Stomach (tissue), 9 donors: Measurements from ENCODE around the gene TRAPPC6A. TPM values are rescaled to one million over a fixed set of nuclear protein-coding genes. Genes with fewer than 3 reads are reported as not detected.

Experiments used
- DNase-seq, 2 donors: peaks; one replicate each; pipeline versions ENCODE4 v3.0.0 to v3.0.0-alpha.2; 2013 to 2019
- H3K27ac ChIP-seq, 5 donors: fragments of 200-600 bp in 4 of 5; sonication (generic) in 4 of 5; one replicate each; pipeline ENCODE4 v1.5.1; 2013 to 2019; ENCODE audit warnings: mild to moderate bottlenecking in 1 of 5, moderate library complexity in 1 of 5
- H3K27me3 ChIP-seq, 3 donors: fragments of 200-600 bp; sonication (generic); one replicate each; pipeline ENCODE4 v1.5.1; 2017 to 2019; ENCODE audit warnings: mixed run types in 1 of 3
- H3K36me3 ChIP-seq, 4 donors: fragments of 200-600 bp; sonication (generic); 1 replicate in 3 of 4; 2 replicates in 1 of 4; pipeline ENCODE4 v1.5.1; 2016 to 2019
- H3K4me1 ChIP-seq, 4 donors: fragments of 200-600 bp; sonication (generic); one replicate each; pipeline ENCODE4 v1.5.1; 2016 to 2019
- H3K4me3 ChIP-seq, 4 donors: fragments of 200-600 bp; sonication (generic) in 3 of 4; one replicate each; pipeline ENCODE4 v1.5.1; 2016 to 2019; ENCODE audit warnings: mild to moderate bottlenecking in 1 of 4
- H3K9me3 ChIP-seq, 4 donors: fragments of 200-600 bp; sonication (generic); one replicate each; pipeline ENCODE4 v1.5.1; 2016 to 2019
- EP300 ChIP-seq: sonication (generic); formaldehyde crosslinking; IDR thresholded peaks from one replicate; pipeline ENCODE4 v1.6.1; 2017; ENCODE audit warnings: antibody characterized with exemption
- POLR2A ChIP-seq, 4 donors: fragments of 450-650 bp; IDR thresholded peaks; one replicate each; pipeline ENCODE4 v1.6.1; 2016; ENCODE audit warnings: antibody characterized with exemption in 4 of 4, control low read depth in 2 of 4, mild to moderate bottlenecking in 1 of 4, moderate library complexity in 1 of 4
- POLR2AphosphoS5 ChIP-seq, 3 donors: sonication (generic); formaldehyde crosslinking; IDR thresholded peaks; one replicate each; pipeline ENCODE4 v1.6.1; 2016; ENCODE audit warnings: antibody characterized with exemption in 3 of 3
- WGBS, 5 donors: extraction: QIAGEN DNeasy Blood & Tissue Kit in 3 of 5; methylation state at CpG; one replicate each; pipeline versions ENCODE4 v1.1.5 to v1.1.7; 2013 to 2018; 5-methylcytosine and 5-hydroxymethylcytosine counted together
- intact Hi-C: fragments of 100-400 bp; cut with DNase I; formaldehyde crosslinking; loops from one replicate; pipeline ENCODE4 v1.15.1; 2023; ENCODE audit warnings: low total_unique reads
- polyA plus RNA-seq, 3 donors: library from polyadenylated mRNA; stranded (reverse); fragments of 200-250 nt; gene quantifications; one replicate each; pipeline ENCODE4 v1.2.3, GENCODE V29; 2013
- total RNA-seq, 5 donors: library from RNA; depleted of rRNA; stranded (reverse); fragments of >200 nt; gene quantifications; one replicate each; pipeline versions ENCODE4 v1.1.0 to v1.2.3, GENCODE V29; 2014 to 2016
- TF ChIP-seq, protein P1 (sequence below), 7 experiments: fragments of 450-650 bp in 4 of 7; fragments of 200-600 bp in 3 of 7; sonication (generic) in 3 of 7; IDR thresholded peaks; one replicate each; pipeline ENCODE4 v1.5.1; 2016 to 2019; ENCODE audit warnings: antibody characterized with exemption in 7 of 7, control low read depth in 2 of 7, mild to moderate bottlenecking in 1 of 7
- donor health status: healthy with polysubstance abuse.
- donor health status: Bipolar disorder and iron deficiency.
- donor health status: healthy.

TRAPPC6A gene
- total and polyA plus RNA-seq, 8 donors = 8.7 to 59.4 (median 40.7) TPM; not detected in 1

DNA sequence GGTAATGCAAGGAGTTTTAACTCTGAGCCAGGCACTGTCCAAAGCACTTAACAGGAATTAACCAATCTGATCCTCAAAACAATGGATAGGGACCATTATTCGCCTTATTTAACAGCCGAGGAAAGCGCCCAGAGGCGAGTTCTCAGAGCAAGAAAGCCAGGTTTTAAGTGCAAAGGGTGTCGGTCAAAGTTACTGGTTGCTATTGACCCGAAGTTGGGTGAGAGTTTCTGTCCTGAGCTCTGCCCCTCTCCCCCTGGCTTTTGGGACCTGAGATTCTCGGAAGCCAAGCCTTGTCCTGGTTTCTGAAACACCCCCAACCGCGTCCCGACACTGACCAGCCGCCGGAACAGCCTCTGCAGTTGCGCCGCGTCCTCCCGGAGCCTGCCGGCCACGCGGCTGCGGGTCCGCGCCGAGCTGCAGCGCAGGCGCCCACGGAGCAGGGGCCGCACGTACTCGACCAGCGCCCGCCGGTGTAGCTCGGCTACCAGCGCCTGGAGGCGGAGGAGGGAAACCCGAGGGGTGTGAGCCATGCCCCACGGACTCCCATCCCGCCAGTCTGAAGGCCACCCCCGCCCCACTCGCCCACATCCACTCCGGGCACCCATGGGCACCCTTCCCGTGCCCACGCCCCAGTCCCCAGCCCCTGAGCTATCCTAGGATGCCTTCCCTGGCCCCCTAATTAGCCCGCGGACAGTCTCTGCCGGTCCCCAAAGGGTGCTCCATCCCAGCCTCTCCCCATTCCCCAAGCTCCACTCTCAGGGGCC lies 39.3 kb upstream of the TRAPPC6A start:
- WGBS, 5 donors = 23 to 40% (median 28%) methylated on average over 21 to 46 of the region's 46 CpGs
- peak in 1 of 2 donors; percentile 48 for DNase-seq
- H3K36me3 ChIP-seq = no peaks in the 10 kb centered on the region
- peaks cover 0 to 25% (median 17%) of the 10 kb centered on the region in 4 donors for H3K4me1 ChIP-seq
- H3K27me3 ChIP-seq = peaks cover 0 to 82% (median 12%) of the 10 kb centered on the region in 3 donors
- no peak overlapping the region for H3K27ac ChIP-seq
- TF ChIP-seq POLR2AphosphoS5 (IDR thresholded peaks at IDR 0.05) = no peak
- TF ChIP-seq POLR2A (IDR thresholded peaks at IDR 0.05) = no peak
- TF ChIP-seq, protein P1, sequence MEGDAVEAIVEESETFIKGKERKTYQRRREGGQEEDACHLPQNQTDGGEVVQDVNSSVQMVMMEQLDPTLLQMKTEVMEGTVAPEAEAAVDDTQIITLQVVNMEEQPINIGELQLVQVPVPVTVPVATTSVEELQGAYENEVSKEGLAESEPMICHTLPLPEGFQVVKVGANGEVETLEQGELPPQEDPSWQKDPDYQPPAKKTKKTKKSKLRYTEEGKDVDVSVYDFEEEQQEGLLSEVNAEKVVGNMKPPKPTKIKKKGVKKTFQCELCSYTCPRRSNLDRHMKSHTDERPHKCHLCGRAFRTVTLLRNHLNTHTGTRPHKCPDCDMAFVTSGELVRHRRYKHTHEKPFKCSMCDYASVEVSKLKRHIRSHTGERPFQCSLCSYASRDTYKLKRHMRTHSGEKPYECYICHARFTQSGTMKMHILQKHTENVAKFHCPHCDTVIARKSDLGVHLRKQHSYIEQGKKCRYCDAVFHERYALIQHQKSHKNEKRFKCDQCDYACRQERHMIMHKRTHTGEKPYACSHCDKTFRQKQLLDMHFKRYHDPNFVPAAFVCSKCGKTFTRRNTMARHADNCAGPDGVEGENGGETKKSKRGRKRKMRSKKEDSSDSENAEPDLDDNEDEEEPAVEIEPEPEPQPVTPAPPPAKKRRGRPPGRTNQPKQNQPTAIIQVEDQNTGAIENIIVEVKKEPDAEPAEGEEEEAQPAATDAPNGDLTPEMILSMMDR (IDR thresholded peaks at IDR 0.05) = no peak
- no peak for TF ChIP-seq EP300
- intact Hi-C loops = no loop called here
- H3K9me3 ChIP-seq = no peaks in the 10 kb centered on the region
- H3K4me3 ChIP-seq = no peak overlapping the region

DNA sequence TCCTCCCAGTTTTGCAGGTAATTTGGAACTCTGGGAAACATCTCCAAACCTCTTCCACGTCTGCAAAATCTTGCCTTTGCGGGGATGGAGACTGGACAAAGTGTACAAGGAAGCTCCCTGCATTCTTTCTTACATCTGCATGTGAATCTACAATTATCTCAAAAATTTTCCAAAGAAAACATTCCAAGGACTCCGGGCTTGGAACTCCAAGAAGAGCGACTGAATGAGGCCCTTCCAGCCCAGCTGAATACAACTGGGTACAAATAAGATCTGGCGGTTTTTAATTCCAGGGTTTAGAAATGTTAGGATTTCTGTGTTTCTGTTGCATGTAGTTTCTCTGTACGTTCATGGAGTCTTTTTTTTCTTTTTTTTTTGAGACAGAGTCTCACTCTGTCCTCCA lies 38.6 kb upstream of the TRAPPC6A start:
- DNase-seq = no peak
- H3K27ac ChIP-seq = no peak overlapping the region
- H3K4me3 ChIP-seq = no peak overlapping the region
- TF ChIP-seq, protein P1 (IDR thresholded peaks at IDR 0.05) = no peak
- TF ChIP-seq POLR2A (IDR thresholded peaks at IDR 0.05) = no peak
- TF ChIP-seq POLR2AphosphoS5 (IDR thresholded peaks at IDR 0.05) = no peak
- no peak for TF ChIP-seq EP300
- H3K36me3 ChIP-seq = no peaks in the 10 kb centered on the region
- 63 to 77% (median 70%) methylated on average over 6 of the region's 6 CpGs for WGBS, 5 donors
- intact Hi-C loops = no loop called here
- peaks cover 0 to 81% (median 12%) of the 10 kb centered on the region in 3 donors for H3K27me3 ChIP-seq
- H3K4me1 ChIP-seq = peaks cover 3 to 32% (median 24%) of the 10 kb centered on the region in 4 donors
- H3K9me3 ChIP-seq = no peaks in the 10 kb centered on the region

- DNase-seq = peak; percentile 72 to 77
- intact Hi-C loops = no loop called here
- peak overlapping the region in 2 of 4 donors; percentile 4 to 19 for H3K4me3 ChIP-seq
Measured at GRCh38 chr19:45215391-45216191, 37.6 kb upstream of the TRAPPC6A start.

DNA sequence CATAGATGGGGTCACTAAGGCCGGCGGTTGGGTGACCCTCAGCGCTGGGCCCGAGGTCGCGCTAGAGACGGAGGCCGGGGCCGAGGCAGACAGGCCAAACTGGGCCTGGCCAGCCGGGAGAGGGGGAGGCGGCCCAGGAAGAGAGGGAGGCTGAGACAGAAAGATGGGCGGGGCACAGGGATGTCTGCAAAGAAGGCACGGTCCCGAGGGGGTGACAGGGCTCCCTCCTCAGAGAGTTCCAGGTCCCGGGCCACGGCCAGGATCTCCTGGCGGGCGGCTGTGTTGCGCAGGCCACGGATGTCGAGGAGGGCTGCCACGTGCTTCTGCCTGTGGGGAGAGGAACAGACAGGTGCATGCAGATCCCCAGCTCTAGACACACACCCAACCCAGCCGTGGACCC lies 35.0 kb upstream of the TRAPPC6A start:
- Histone ChIP-seq H3K27ac (peak overlapping the region in 4 of 5 donors; percentile 10 to 66 (median 56)), H3K9me3 (no peaks in the 10 kb centered on the region), H3K36me3 (no peaks in the 10 kb centered on the region), H3K27me3 (peaks cover 0 to 50% (median 12%) of the 10 kb centered on the region in 3 donors), H3K4me3 (no peak overlapping the region), H3K4me1 (peaks cover 3 to 45% (median 30%) of the 10 kb centered on the region in 4 donors)
- intact Hi-C loops = no loop called here
- DNase-seq = no peak
- no peak for TF ChIP-seq POLR2A (IDR thresholded peaks at IDR 0.05)
- TF ChIP-seq, protein P1 (IDR thresholded peaks at IDR 0.05) = no peak
- no peak for TF ChIP-seq EP300
- TF ChIP-seq POLR2AphosphoS5 (IDR thresholded peaks at IDR 0.05) = no peak
- 65 to 83% (median 79%) methylated on average over 17 to 23 of the region's 23 CpGs for WGBS, 5 donors

More at GRCh38 chr19:45215391-45216191, 37.6 kb upstream of the TRAPPC6A start:
- H3K9me3 ChIP-seq = no peaks in the 10 kb centered on the region
- no peak for TF ChIP-seq POLR2A (IDR thresholded peaks at IDR 0.05)
- no peaks in the 10 kb centered on the region for H3K36me3 ChIP-seq
- H3K4me1 ChIP-seq = peaks cover 3 to 43% (median 29%) of the 10 kb centered on the region in 4 donors
- WGBS, 5 donors = 9 to 16% (median 11%) methylated on average over 22 to 35 of the region's 35 CpGs
- H3K27ac ChIP-seq = peak overlapping the region in 2 of 5 donors; percentile 15 to 72
- peaks cover 0 to 73% (median 12%) of the 10 kb centered on the region in 3 donors for H3K27me3 ChIP-seq
